Breast epithelium (tissue), 4 donors: ENCODE data around the gene SEMA3F. TPM values are rescaled to one million over a fixed set of nuclear protein-coding genes. Genes with fewer than 3 reads are reported as not detected.
A peak's percentile ranks its signal among the peaks of the same experiment; 100 is the strongest.

Experiments used
- DNase-seq, 2 donors: peaks; one replicate each; pipeline ENCODE4 v3.0.0-alpha.2; 2019; ENCODE audit warnings: low spot score in 2 of 2
- H3K27ac ChIP-seq, 2 donors: fragments of 200-600 bp; sonication (generic) in 1 of 2; one replicate each; pipeline ENCODE4 v1.5.1; 2016 to 2019; ENCODE audit warnings: mild to moderate bottlenecking in 1 of 2
- H3K27me3 ChIP-seq, 2 donors: fragments of 200-600 bp; sonication (generic) in 1 of 2; one replicate each; pipeline versions ENCODE4 v1.5.1 to v1.6.0; 2017 to 2019; ENCODE audit warnings: control low read depth in 1 of 2, mild to moderate bottlenecking in 1 of 2
- H3K36me3 ChIP-seq: fragments of 200-600 bp; one replicate; pipeline ENCODE4 v1.5.1; 2019
- H3K4me1 ChIP-seq, 2 donors: fragments of 200-600 bp; sonication (generic); one replicate each; pipeline ENCODE4 v1.5.1; 2016 to 2019; ENCODE audit warnings: control low read depth in 1 of 2
- H3K4me3 ChIP-seq, 3 donors: fragments of 200-600 bp; sonication (generic); 1 replicate in 2 of 3; 2 replicates in 1 of 3; pipeline ENCODE4 v1.5.1; 2016 to 2019; ENCODE audit warnings: mild to moderate bottlenecking in 3 of 3, moderate library complexity in 2 of 3
- H3K9me3 ChIP-seq, 2 donors: fragments of 200-600 bp; sonication (generic) in 1 of 2; one replicate each; pipeline ENCODE4 v1.5.1; 2016 to 2019; ENCODE audit warnings: control low read depth in 1 of 2
- POLR2A ChIP-seq: fragments of 450-650 bp; IDR thresholded peaks from one replicate; pipeline ENCODE4 v1.6.1; 2016; ENCODE audit warnings: antibody characterized with exemption, mild to moderate bottlenecking, moderate library complexity
- POLR2AphosphoS5 ChIP-seq, 3 donors: sonication (generic); formaldehyde crosslinking; IDR thresholded peaks; one replicate each; pipeline ENCODE4 v1.6.1; 2017; ENCODE audit warnings: antibody characterized with exemption in 3 of 3
- intact Hi-C: fragments of 100-400 bp; cut with DNase I; formaldehyde crosslinking; loops from one replicate; pipeline ENCODE4 v1.15.1; 2023; ENCODE audit warnings: low total_unique reads
- total RNA-seq, 3 donors: library from RNA; depleted of rRNA; stranded (reverse); fragments of >200 nt; gene quantifications; one replicate each; pipeline ENCODE4 v1.1.0, GENCODE V29; 2016
- TF ChIP-seq, protein P1 (sequence below), 3 donors: fragments of 450-650 bp; IDR thresholded peaks; one replicate each; pipeline ENCODE4 v1.5.1; 2016 to 2017; ENCODE audit warnings: antibody characterized with exemption in 3 of 3, mild to moderate bottlenecking in 3 of 3, moderate library complexity in 3 of 3

Gene SEMA3F
- total RNA-seq, 3 donors from 2014 or later, result 7.7 to 49.8 (median 26.9) TPM

DNA sequence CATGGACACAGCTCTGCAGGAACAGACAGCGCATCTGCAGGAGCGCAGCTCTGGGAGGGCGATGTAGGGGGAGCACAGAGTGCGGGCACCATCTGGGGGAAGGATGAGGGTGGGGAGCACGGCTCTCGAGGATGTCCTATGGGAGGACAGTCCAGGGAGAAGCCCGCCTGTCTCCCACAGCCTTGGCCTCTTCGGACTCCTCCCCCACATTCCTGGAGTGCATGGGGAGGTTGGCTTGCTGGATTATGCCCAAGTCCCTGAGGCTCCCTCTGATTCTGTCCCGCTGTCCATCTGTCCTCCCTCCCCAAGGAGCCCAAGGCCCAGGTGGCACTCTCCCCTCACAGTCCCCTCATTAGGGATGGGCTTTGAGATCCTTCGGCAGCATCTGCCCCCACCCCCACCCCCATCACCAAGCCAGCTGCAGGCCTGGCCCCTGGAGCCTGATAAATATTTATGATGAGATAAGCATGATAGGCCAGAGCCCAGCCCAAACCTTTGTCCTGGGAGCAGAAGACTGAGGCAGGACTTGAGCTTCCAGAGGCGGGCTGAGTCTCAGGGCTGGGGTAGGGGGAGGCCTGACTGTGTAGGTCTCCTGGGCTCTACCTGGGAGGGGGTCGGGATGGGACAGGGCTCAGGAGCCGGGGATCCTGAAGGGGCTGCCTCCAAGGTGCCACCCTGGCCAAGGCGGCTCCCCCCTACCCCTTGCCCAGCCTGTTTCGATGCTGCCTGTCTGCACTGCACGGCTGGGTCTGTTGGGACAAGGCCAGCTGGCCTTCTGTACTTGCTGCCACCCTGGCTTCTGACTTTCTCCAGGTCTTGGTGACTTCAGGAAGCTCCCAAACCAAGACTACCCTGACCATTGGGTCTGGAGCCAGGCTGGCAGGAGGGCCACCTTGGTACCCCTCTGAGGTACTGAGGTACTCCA is 28.6 kb upstream of the SEMA3F start:
- Histone ChIP-seq H3K4me3 (no peak overlapping the region), H3K27me3 (no peaks in the 10 kb centered on the region), H3K4me1 (peaks cover 24 to 28% of the 10 kb centered on the region in 2 donors), H3K36me3 (no peaks in the 10 kb centered on the region), H3K9me3 (no peaks in the 10 kb centered on the region), H3K27ac (peak overlapping the region in 1 of 2 donors; percentile 64)
- TF ChIP-seq POLR2AphosphoS5 (IDR thresholded peaks at IDR 0.05), result no peak
- TF ChIP-seq, protein P1, sequence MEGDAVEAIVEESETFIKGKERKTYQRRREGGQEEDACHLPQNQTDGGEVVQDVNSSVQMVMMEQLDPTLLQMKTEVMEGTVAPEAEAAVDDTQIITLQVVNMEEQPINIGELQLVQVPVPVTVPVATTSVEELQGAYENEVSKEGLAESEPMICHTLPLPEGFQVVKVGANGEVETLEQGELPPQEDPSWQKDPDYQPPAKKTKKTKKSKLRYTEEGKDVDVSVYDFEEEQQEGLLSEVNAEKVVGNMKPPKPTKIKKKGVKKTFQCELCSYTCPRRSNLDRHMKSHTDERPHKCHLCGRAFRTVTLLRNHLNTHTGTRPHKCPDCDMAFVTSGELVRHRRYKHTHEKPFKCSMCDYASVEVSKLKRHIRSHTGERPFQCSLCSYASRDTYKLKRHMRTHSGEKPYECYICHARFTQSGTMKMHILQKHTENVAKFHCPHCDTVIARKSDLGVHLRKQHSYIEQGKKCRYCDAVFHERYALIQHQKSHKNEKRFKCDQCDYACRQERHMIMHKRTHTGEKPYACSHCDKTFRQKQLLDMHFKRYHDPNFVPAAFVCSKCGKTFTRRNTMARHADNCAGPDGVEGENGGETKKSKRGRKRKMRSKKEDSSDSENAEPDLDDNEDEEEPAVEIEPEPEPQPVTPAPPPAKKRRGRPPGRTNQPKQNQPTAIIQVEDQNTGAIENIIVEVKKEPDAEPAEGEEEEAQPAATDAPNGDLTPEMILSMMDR (IDR thresholded peaks at IDR 0.05), result no peak
- TF ChIP-seq POLR2A, result no peak
- DNase-seq, result peak in 1 of 2 donors; percentile 61
- intact Hi-C loops, result loop anchor here (10.0 kb wide), 1 partner anchor 58 kb away; no protein-coding TSS in a partner anchor

DNA sequence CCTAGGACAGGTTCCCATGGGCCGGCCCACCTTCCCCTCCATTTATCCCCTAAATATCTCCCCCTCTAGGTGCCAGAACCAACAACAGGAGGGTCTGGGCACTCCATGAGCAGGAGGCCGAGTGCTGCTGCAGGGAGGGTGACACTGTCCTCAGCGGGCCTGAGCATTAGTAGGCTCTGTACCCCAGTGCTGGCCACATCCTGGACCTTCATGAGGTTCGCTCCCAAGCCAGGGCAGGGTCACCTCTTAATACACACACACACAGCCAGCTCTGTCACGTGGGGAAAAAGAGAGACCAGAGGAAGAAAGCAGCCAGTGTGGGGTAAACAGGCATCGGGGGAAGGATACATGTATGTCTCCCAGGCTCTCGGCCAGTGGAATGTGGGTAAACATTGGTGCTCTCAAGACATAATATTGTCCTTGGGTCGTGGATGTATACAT is 27.9 kb upstream of the SEMA3F start:
- Histone ChIP-seq H3K4me3 (no peak overlapping the region), H3K27ac (peak overlapping the region in 1 of 2 donors; percentile 64), H3K27me3 (no peaks in the 10 kb centered on the region), H3K9me3 (no peaks in the 10 kb centered on the region), H3K4me1 (peaks cover 20 to 28% of the 10 kb centered on the region in 2 donors), H3K36me3 (no peaks in the 10 kb centered on the region)
- peak; percentile 58 to 70 for DNase-seq
- intact Hi-C loops, result loop anchor here (10.0 kb wide), 1 partner anchor 58 kb away; no protein-coding TSS in a partner anchor
- TF ChIP-seq POLR2A, result no peak
- TF ChIP-seq POLR2AphosphoS5 (IDR thresholded peaks at IDR 0.05), result peak in 1 of 3 donors; percentile 20
- TF ChIP-seq, protein P1 (IDR thresholded peaks at IDR 0.05), result no peak

DNA sequence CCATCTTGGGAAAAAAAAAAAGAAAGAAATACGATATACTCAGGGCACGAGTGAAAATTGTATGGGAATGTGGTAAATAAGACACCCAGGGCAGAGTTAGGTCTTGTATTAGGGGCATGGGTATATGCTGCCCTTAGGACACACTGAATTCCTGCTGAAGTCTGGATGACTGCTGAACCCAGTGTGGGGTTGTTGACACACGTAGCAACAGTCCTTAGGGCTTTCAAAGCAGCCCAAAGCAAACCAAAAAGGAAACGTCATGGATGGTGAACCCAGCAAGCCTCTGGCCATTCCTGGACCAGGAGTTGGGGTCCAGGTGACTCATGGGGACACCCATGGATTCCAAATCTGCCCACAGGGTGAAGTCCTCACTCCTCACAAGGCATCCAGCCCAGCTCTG is 27.1 kb upstream of the SEMA3F start:
- peaks cover 20 to 28% of the 10 kb centered on the region in 2 donors for H3K4me1 ChIP-seq
- intact Hi-C loops, result loop anchor here (10.0 kb wide), 1 partner anchor 57 kb away; no protein-coding TSS in a partner anchor
- H3K27ac ChIP-seq, result peak overlapping the region in 1 of 2 donors; percentile 3
- H3K36me3 ChIP-seq, result no peaks in the 10 kb centered on the region
- no peaks in the 10 kb centered on the region for H3K27me3 ChIP-seq
- H3K4me3 ChIP-seq, result no peak overlapping the region
- TF ChIP-seq, protein P1 (IDR thresholded peaks at IDR 0.05), result no peak
- TF ChIP-seq POLR2AphosphoS5 (IDR thresholded peaks at IDR 0.05) (no peak), POLR2A (no peak)
- no peak for DNase-seq
- no peaks in the 10 kb centered on the region for H3K9me3 ChIP-seq

DNA sequence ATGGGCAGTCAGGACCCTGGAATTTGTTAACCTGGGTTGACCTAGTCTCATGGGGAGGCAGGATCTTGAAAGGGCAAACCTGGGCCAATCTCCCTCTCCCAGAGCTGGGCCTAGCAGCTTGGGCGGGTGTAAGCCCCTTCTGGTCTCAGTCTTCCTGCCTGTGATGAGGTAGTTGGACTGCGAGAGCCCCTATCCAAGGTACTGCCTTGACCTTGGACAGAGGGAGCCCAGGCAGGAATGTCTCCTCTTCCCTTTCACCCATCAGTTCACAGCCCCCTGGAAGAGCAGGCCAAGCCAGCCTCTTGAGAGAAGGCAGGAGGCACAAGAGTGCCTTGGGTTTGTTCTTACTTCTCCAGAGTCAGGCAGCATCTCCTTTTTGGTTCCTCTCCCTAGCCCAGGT is 24.7 kb upstream of the SEMA3F start:
- intact Hi-C loops, result no loop called here
- TF ChIP-seq POLR2AphosphoS5 (IDR thresholded peaks at IDR 0.05), result no peak
- H3K9me3 ChIP-seq, result no peaks in the 10 kb centered on the region
- no peak overlapping the region for H3K27ac ChIP-seq
- no peaks in the 10 kb centered on the region for H3K36me3 ChIP-seq
- no peak for DNase-seq
- no peak overlapping the region for H3K4me3 ChIP-seq
- H3K27me3 ChIP-seq, result no peaks in the 10 kb centered on the region
- H3K4me1 ChIP-seq, result peaks cover 11 to 15% of the 10 kb centered on the region in 2 donors

DNA sequence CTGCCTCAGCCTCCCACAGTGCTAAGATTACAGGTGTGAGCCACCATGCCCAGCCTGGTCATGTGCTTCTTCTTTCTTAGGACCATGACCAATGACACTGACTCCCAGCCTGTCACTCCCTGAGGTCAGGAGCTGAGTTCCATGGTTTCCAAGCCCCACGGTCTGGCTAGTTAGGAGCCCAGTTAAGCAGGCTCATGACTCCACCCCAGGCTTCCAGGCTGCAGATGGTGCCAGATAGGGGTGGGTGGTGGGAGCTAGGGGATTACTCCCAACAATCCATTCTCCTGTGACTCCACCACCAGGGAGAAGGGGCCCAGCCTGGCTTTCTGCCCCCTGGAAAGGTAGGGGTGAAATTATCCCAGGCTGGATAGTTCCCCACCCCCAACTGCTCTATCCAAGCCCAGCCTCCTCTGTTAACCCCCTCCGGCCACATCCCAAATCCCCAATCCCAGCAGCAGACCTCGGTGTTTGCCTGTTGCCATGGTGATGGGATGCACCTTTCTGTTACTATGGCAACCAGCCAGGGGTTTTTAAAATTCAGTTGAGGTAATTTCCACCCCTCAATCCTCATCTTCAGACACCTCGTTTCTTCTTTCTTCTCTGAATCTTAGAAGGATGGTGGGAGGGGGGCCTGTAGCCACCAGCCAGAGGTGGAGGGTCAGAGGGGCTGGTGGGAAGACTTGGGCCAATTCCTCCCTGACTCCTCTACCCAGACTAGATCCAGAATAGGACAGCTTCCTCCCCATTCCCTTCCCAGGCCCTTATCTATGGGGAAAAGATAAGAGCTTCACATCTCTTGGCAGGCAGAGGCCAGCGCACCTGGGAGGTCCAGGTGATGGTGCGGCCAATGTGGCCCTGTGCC is 22.5 kb upstream of the SEMA3F start:
- Histone ChIP-seq H3K9me3 (no peaks in the 10 kb centered on the region), H3K4me3 (no peak overlapping the region), H3K4me1 (peaks cover 0 to under 1% of the 10 kb centered on the region in 2 donors), H3K36me3 (no peaks in the 10 kb centered on the region), H3K27me3 (no peaks in the 10 kb centered on the region), H3K27ac (no peak overlapping the region)
- TF ChIP-seq POLR2A, result no peak
- no peak for TF ChIP-seq POLR2AphosphoS5 (IDR thresholded peaks at IDR 0.05)
- TF ChIP-seq, protein P1 (IDR thresholded peaks at IDR 0.05), result no peak
- intact Hi-C loops, result no loop called here
- no peak for DNase-seq
